ENCODE measurements around the gene SALL3. TPM values are rescaled to one million over a fixed set of nuclear protein-coding genes. Genes with fewer than 3 reads are reported as not detected.

The SALL3 gene
- total RNA-seq, 1 donor, result not detected

DNA sequence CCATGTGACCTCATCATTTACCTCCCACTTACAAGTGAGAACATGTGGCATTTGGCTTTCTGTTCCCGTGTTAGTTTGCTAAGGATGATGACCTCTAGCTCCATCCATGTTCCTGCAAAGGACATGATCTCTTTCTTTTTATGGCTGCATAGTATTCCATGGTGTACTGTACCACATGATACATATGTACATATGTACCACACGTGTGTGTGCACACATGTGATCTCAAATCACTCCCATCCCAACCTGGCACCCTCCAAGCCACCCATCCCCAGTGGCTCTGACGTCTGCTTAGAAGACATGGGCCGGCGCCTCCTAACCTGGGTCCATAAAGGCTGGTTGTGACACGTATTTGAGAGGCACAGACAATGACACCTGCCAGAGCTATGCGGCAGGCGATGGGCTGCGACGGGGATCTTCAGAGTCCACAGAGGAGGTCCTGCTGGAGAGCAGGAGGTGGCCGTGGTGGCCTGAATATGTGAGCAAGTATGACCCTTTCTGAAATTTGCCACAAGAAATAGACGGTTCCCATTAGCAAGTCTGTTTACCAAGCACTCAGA lies 8.8 kb upstream of the SALL3 start:
- no peak for DNase-seq (ENCODE audit: low read depth)
- no peak overlapping the region for H3K4me3 ChIP-seq (ENCODE audit: low read depth, low read length)
- TF ChIP-seq, protein P1, sequence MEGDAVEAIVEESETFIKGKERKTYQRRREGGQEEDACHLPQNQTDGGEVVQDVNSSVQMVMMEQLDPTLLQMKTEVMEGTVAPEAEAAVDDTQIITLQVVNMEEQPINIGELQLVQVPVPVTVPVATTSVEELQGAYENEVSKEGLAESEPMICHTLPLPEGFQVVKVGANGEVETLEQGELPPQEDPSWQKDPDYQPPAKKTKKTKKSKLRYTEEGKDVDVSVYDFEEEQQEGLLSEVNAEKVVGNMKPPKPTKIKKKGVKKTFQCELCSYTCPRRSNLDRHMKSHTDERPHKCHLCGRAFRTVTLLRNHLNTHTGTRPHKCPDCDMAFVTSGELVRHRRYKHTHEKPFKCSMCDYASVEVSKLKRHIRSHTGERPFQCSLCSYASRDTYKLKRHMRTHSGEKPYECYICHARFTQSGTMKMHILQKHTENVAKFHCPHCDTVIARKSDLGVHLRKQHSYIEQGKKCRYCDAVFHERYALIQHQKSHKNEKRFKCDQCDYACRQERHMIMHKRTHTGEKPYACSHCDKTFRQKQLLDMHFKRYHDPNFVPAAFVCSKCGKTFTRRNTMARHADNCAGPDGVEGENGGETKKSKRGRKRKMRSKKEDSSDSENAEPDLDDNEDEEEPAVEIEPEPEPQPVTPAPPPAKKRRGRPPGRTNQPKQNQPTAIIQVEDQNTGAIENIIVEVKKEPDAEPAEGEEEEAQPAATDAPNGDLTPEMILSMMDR (IDR thresholded peaks at IDR 0.05; ENCODE audit: insufficient read depth, low read depth, low read length), result no peak

DNA sequence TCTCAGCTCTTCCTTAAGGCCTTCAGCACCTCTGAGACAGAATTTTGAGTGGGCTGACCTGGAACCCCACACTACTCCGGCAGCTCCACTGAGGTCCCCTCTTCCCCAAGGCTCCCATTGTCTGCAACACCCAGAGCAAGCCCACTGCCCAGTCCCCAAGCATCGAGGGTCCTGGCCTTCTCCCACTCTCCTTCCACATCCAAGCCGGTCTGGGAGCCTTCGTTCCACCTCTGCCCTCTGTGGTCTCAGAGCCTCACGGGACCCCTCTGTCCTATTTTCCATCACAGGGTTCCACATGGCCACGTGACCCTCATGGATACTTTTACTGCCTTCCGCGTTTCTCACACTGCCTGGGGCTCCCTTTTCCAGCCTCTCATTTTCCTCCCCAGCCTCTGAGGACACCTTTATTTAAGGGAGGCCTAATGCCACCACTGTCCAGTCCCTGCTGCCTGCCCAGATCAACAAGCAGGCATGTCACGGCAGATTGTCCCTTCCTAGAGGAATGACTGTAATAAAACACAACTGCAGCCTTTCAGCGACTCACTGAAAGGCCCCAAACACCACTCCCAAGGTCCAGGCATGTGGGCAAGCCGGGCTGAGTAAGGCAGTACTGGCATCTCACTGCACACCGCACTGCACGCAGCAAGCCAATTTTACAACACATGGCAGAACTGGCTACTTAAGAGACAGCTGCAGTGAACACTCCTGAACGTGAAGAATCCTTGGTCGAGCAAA lies 7.9 kb upstream of the SALL3 start:
- TF ChIP-seq, protein P1 (IDR thresholded peaks at IDR 0.05; ENCODE audit: insufficient read depth, low read depth, low read length), result no peak
- DNase-seq (ENCODE audit: low read depth), result no peak
- no peak overlapping the region for H3K4me3 ChIP-seq (ENCODE audit: low read depth, low read length)

DNA sequence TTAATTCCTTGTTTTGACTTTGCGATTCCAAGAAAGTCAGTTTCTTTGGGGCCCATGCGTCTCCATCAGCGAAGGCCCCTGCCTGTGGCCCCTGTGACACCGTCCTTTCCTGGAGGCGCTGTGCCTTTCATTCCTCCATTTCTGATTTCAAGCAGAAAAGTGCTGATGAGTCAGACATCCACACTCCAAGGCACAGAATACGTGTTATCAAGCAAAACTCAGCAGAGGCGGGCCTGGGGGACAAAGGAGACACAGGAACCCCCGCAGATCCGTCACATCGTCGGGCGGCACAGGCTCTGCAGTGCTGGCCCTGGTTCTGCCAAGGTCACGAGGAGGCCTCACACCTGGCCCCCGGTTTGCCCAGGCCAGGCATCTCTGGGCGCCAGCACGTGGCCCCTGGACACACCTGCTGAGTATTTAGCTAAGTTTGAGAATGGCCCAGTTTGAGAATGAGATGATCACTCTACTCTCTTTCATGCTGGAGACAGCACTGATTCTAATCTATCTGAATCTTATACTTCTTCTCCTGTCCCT lies 7.2 kb upstream of the SALL3 start:
- DNase-seq (ENCODE audit: low read depth), result no peak
- H3K4me3 ChIP-seq (ENCODE audit: low read depth, low read length), result no peak overlapping the region
- TF ChIP-seq, protein P1 (IDR thresholded peaks at IDR 0.05; ENCODE audit: insufficient read depth, low read depth, low read length), result no peak

GRCh38 chr18:78972930-78973331 lies 6.7 kb upstream of the SALL3 start:
- no peak overlapping the region for H3K4me3 ChIP-seq (ENCODE audit: low read depth, low read length)
- TF ChIP-seq, protein P1 (IDR thresholded peaks at IDR 0.05; ENCODE audit: insufficient read depth, low read depth, low read length), result no peak
- DNase-seq (ENCODE audit: low read depth), result no peak

GRCh38 chr18:78973357-78974083 lies 6.1 kb upstream of the SALL3 start:
- TF ChIP-seq, protein P1 (IDR thresholded peaks at IDR 0.05; ENCODE audit: insufficient read depth, low read depth, low read length), result no peak
- no peak overlapping the region for H3K4me3 ChIP-seq (ENCODE audit: low read depth, low read length)
- no peak for DNase-seq (ENCODE audit: low read depth)

DNA sequence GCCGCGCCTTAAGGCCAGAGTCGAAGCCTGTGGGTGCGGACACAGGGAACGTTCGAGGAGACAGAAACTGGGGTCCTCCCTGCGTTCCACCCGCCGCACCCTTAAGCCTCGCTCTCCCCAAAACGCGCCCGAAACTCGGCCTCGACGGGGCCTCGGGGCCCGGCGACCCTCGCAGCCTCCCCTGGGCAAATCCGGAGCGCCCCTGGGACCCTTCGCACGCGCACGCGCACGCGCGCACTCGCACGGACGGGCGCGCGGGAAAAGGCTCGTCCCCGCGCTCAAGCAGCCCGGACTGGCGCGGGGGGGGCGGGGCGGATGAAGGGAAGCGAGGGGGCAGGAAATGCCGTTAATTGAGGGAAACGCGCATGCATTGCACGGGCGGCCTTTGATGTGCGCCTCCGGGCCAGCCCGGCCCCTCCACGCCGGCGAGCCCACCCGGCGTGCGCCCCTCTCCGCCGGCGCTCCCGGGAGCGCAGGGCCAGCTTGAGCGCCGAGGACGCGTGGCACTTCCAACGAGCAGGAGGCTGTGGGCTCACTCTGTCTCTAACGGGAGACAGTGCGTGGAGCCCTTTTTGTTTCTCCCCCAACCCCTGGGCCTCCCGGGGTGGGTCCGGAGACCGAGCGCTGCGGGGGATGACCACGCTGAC lies 5.4 kb upstream of the SALL3 start:
- DNase-seq (ENCODE audit: low read depth), result no peak

More for the DNA sequence above, 5.4 kb upstream of the SALL3 start:
- no peak overlapping the region for H3K4me3 ChIP-seq (ENCODE audit: low read depth, low read length)
- TF ChIP-seq, protein P1 (IDR thresholded peaks at IDR 0.05; ENCODE audit: insufficient read depth, low read depth, low read length), result no peak
